RKO (cell line): Measurements from ENCODE around the gene TMEM165.

Experiments used
- DNase-seq: peaks from one replicate; pipeline ENCODE4 v3.0.0-alpha.2; 2016; ENCODE audit warnings: low spot score

Gene TMEM165

DNA sequence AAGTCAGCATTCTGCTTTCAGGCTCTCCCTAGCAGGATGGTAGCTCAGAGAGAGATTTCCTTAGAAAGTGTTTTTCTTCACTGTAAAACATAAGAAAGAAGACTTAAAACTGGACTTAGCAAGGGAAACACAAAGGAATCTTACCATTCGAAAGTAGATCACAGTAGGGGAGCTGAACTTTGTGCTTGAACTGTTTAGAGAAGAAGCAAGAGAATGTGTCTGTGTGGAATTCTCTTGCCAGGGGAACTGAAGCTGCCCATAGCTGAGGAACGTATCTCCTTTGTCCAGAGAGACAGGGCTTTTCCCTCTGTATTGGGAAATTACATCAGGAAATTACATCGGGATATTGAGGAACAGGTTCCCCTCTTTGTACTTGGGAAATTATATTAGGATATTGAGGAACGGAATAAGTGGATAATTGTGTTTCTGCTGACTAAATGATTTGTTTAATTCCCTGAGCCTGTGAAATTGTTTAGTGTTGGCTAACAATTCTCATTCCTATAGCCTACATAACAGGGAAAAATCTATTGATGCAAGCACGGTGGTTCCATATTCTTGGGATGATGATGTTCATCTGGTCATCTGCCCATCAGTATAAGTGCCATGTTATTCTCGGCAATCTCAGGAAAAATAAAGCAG is 28.6 kb upstream of the TMEM165 start:
- DNase-seq, result no peak

DNA sequence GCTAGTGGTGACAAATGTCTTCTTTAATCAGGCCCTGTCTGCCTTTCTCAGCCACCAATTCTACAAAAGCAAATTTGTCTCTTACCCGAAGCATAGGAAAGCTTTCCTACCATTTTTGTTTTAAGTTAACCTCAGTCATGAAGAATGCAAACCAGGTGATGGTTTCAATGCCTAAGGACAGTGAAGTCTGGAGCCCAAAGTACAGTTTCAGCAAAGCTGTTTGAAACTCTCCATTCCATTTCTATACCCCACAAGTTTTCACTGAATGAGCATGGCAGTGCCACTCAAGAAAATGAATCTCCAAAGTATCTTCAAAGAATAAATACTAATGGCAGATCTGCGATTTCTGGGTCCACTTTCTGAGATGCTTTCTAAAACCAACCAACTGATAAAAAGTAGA is 25.8 kb upstream of the TMEM165 start:
- DNase-seq, result no peak

DNA sequence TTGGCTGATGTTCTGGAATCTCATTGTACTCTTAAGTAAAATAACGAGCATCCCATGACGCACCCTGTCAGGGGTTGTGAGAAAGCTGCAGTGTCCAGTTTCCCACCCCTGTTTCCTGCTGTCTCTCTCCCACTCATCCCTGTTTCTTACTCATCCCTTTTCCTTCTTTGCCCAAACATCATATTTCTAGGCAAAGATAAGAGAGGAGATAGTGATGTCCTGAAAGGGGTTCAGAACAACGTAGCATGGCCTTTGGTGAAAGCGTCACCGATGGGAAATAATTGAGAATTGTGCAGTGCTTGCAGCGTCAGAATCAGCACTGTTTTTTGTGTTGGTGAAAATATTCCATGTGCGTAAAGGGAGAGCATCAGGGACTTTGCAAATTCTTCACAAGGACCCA is 23.5 kb upstream of the TMEM165 start:
- DNase-seq, result no peak

DNA sequence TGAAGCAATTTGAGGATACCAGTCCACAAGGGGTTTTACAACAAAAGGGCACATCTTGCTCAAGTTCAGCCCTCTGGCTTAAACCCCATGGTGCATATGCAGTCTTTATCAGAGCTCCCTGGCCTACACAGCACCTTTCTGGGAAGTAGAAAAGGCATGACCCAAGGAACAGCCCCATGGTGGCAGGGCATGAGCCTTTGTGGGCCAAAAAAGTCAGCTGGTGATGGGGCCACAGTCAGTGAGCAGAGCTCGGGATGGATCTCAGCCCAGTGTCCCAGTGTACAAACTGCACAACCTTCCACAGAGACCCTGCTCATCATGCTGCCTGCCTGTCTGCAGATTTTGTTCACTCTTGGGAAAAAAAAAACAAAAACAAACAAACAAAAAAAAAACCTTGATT is 22.3 kb upstream of the TMEM165 start:
- DNase-seq, result no peak

DNA sequence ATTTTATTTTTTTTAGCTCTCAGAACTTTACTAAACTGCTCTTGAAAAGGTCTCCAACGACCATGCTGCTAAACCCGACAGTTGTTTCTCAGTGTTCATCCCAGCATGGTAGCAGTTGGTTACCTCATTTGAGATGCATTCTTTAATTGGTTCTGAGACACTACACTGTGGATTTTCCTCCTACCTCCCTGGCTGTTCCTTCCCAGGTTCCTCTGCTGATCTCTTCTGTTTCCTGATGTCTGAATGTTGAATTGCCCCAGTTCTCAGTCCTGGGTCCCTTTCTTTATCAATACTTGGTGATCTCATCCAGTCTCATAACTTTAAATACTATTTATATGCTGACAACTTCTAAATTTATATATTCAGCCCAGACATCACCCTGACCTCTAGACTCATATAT is 19.1 kb upstream of the TMEM165 start:
- no peak for DNase-seq

DNA sequence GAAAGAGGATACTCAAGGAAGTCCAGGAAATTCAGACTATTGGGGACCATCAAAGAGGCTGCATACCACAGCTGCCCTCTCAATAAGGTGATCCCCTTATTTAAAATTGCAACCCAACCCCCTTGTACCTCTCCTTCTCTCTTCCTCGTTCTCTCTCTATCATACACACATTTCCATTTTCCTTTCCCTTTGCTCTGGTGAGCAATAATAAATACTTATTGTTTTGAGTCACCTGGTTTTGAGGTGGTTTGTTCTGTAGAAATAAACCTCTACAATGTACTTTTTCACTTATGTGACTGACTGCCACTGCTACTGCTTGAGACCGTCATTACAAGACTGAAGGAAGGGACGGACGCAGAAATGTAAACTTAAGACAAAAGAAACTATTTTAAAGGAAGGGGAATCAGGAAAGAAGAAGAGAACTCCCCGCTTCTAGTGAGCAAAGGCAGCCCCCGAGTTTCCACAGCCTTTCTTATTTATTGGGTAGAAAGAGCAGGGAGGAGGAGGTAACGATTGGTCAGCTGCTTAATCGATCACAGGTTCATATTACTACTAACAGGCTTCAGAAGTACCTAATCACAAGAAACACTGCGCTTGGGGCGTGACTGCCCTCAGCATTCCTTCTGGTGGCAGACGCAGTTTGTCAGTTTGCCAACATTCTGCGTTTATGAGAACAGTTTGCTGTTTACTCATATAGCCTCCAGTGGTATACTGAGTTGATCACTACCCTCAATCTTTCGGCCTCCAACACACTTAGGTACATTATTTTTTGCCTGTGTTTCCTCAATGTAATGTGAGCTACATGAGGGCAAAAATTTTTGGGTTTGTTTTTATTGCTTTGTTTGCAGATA is 16.9 kb upstream of the TMEM165 start:
- no peak for DNase-seq

DNA sequence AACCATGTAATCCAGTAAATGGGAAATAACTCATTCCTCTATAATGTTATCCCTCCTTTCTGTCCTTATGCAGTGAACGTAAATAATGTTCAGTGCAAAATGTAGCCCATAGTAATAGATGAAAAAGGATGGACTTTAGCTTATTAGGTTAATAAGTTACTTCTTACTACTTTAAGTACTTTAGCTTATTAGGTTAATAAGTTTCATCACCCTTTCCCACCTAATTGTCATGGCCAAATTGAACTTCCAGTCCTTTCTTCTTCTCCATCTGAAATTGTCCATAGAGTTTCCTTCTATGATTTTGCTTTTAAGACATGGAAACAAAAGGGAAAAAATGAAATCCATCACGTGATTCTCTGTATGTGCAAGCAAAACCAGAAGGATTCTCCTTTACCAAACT is 15.2 kb upstream of the TMEM165 start:
- DNase-seq, result no peak

DNA sequence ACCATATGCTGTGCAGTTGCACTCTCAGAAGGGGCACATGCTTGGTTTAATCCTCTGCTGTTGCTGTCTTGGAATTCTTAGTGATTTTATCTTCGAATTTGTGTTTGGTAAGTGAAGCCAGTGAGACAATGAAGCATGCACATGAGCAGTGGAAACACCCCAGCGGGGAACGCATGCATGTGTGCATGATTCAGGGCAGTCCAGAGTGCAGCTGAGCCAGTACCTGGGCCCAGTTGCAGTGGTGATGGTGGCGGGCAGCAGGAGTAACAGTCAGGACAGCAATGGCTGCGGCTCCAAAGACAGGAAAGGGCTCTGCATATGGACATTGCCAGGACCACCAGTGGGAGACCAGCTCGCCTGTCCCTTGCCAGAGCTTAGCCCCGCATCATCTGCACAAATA is 14.3 kb upstream of the TMEM165 start:
- DNase-seq, result no peak

DNA sequence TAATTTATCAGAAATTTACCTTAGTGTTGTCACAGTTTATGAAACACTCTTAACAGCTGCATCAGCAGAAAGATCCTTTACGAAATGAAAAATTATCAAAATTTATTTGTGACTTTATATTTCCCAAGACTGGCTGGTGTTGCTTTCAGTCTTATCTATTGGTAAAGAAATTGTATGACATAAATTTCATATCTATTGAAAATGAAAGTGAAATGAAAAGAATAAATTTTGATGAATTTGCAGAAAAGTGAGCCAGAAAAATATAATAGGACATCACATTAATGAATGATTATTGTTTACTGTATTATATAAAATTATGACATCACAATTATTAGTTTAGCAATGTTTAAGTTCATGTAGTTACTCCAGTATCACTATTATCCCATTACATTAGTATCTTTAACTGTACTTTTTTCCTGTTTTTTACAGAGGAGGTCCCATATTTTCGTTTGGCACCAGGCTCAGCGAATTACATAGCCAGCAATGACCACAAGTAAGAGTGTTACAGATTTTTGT is 13.2 kb upstream of the TMEM165 start:
- no peak for DNase-seq

DNA sequence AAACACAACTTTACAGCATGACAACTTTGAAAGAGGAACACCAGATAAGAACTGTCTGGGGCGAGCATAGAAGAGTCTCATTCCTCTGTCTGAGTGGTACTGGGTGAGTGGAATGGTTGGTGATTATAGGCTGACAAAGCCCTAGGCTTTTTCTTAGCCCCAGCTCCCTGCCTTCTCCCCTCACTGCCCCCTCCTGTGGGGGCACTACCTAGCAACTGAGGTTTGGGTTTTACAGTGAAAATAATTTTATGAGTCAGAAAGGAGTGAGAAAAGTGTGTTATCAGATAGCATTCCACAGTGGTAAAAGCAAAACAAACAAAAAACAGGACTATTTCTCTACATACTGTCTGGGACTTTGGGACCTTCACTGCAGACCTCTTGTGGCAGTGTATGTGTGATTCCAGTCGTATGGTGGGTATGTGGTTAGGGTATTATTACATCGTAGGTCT is 10.5 kb upstream of the TMEM165 start:
- DNase-seq, result no peak

DNA sequence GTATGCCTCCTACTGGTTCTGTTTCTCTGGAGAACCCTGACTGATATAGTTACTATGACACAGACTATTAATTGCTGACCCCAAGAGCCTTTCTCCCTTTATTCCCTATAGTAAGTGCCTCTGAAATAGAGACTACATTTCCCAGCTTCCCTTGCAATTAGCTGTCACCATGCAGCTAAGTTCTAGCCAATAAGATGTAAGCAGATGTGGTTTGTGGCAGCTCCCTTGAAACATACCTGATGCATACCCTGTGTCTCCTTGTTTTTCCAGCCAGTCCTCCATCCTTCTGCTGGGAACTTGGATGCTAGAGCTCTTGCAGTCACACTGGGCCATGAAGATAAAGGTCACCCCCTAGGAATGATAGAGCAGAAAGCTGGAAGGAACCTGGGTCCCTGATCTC is 9.7 kb upstream of the TMEM165 start:
- DNase-seq, result peak; percentile 40

DNA sequence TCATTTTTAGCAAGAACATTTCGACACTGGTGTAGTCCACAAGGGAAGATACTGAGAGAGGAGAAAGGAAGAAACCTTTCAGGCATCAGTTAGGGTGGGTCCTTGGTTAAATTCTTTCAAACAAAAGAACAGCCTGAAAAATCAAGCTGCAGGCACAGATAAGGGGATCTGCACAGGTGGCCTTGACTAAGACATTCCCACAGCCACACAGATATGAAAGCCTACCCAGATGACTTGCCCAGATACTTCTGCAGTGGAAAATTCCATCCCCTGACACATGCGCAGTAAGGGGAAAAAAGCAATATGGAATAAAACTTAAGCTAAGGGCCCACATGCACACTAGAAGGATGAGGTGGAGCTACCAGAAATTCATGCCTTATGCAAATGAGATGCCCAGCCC is 8.9 kb upstream of the TMEM165 start:
- DNase-seq, result no peak

DNA sequence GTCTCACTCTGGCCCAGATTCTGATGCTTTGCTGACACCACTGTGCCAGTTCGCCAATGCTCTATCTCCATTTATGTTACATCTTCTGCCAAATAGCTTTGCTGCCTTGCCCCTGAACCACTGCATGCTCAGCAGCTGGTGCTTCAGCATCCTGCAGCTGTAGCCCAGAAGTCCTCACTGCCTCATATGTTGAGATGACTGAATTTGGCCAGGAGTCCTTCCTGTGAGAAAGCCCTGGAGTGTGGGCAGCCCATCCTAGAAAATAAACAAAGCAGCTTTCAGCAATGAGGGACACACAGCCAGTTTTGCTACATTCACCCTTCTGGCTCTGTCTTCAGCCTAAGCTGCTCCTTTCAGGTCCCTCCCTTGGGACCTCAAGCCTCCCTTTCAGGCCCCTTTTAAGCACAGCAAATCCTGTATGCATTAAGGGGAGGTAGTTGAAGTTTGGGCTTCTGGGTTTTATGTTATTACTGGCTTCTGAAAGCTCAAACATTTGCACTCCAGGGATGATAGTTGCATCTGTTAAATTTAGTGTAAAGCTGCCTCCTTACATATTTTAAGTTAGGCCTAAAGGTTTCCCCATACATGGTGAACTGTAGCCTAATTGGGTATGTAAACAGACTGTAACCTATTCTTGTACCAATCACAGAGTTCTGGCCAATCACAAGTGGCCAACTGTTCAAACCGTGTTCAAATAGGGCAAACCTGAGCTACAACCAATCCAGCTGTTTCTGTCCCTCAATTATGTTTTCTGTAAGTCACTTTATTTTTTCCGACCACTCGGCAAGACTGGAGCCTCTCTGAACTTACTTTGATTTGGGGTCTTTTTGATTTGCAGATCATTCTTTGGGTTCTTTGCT is 2.1 kb upstream of the TMEM165 start:
- no peak for DNase-seq

DNA sequence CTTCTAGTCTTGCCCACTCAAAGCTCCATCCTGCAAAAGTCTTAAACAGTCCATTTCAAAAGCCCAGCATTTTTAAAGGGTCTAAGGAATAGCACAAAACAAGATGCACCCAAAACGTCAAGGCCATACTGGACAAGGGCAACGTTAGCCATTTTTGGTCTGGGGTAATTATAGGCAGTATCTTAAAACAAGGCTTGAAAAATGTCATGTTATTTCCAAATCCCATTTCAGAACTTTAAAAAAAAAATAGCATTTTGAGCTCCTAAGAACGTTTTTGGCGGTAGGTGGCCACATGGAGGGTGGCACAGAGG is 584 bp upstream of the TMEM165 start:
- no peak for DNase-seq

DNA sequence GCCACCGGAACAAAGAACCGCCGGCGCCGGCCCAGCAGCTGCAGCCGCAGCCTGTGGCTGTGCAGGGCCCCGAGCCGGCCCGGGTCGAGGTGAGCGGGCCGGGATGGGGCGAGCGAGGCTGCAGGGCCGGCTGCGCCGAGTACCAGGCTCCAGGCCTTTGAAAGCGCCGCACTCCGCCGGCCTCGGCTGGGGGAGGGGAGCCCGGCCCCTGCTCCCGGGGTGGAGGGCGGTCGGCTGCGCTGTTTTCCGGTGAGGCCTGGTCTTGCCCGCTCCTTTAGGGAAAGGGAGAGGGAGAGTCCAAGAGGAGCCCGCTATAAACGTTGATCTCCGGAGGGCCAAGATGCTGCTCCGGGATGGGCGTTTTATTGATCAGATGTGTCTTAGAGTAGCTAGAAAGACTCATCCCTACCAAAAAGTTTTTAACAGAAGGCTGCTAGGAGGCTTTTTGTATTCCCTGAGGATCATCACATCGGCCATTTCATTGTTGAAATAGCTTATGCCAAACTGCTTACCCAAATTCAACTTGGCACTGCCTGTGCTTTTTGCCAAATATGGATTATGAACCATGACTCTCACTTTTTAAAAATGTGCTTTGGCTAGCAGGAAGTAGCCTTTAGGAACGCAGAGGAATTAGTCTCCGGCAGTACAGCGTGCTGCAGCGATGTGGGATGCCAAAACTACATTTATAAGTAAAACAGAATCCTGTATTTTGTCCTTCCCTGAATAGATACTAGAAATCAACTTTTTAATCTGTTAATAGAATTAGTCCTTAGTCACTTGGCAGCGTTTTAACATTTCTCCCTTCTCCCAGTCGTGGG is 760 bp downstream of the TMEM165 start:
- peak; percentile 86 for DNase-seq

DNA sequence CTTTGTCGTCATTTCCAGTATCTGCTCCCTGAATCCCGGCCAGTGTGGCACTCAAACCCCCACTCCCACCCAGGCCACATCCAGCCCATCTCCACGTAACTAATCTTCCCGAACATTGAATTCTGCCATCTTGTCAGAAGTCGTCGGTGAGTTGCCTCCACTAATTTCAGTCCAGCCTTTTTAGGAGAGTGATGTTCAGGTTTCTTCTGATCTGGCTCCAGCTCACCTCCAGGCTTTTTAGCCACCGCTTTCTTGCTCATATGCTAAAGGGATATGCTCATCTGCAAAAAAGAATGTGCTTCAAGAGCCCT is 1.3 kb downstream of the TMEM165 start:
- DNase-seq, result peak; percentile 46

DNA sequence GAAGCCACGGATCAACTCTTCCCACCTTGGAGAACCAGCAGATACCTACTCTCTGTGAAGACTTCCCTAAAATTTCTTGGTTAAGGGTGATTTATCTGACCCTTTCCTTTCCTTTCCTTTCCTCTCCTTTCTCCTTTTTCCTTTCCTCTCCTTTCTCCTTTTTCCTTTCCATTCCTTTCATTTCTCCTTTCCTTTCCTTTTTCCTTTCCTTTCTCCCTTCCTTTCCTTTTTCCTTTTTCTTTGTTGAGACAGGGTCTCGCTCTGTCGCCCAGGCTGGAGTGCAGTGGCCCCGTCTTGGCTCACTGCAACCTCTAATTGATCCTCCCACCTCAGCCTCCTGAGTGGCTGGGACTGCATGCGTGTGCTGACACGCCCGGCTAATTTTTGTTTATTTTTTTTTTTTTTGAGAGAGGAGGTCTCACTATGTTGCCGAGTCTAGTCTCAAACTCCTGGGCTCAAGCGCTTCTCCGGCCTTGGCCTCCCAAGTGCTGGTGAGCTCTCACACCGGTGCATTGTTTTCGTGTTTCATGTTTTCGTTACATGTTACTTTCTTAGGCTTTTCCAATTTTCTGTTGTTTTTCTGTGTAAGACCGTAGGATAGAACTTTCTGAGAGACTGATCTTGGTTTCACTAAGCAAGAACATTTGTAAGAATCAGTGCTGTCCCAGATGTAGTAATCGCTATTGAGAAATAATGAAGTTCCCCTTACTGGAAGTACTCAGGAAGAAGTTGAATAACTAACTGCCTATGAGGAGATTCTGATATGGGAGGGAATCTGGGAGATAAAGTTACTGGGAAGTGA is 2.0 kb downstream of the TMEM165 start:
- DNase-seq, result peak; percentile 46

DNA sequence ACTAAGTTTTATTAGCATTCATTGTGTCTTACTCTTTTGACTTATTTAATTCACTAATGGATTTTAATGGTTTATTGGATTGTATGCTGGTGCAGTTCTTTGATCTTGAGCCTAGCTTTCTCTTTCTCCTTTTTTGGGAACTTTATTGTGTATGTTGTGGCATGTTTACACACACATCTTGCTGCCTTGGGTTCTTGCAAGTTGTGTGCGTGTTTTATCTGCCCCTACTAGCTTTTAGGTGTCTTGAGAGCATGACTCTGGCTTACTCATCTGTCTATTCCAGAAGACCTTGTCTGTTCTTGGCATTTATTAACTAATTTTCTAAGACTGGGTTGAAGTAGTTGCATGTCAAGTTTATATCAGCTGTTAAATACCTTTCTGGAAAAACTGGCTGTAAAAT is 2.7 kb downstream of the TMEM165 start:
- peak; percentile 76 for DNase-seq

DNA sequence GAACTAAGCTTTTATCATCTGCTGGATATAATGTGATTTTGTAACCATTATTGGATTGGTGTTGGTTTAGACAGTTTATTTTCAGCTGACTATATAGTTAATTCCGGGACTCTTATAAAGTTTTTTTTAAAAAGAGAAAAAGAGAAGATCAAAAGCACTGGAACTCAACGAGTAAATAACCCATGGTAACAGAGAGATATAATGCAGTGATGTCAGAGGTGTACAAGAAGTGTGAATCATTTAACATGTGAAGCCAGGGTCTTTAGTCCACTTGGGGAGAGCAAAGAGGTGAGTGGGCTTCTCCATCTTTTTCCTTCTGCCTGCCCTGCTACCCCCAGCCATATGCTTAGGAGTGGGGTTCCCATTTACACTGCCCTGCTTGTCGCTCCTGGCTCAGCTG is 3.2 kb downstream of the TMEM165 start:
- peak; percentile 72 for DNase-seq

DNA sequence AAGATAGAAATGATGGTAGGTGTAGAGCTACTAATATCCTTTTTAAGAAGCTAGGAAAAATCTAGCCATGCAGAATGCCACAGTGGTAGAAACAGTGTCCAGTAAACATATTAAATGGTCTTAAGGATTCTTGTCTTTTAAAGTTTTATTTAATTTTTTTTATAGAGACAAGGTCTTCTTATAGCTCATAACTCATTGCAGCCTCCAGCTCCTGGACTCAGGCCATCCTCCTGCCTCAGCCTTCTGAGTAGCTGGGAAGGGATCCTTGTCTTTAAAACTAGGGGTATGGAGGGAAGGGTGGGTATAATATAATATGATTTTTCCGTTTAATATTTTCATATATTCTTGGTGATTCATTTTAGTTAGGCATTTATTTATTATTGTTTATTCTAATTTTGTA is 3.8 kb downstream of the TMEM165 start:
- DNase-seq, result peak; percentile 31

DNA sequence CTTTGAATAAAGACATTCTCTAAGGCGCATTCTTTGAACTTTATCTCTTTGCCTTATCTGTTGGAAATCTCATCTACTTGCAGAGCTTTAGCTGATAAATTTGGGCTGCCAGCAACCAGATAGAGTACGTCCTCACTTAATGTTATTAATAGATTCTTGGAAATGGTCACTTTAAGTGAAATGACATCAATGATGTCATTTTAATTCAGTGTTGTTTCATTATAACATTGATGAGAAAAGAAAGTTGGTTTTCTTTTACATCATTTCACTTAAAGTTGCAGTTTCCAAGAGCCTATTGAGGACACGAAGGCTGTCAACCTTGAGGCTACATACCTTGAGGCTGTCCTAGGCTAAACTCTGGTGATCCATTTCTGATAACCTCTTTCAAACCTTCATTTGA is 9.3 kb downstream of the TMEM165 start:
- DNase-seq, result no peak
